SK-N-SH treated with all-trans-retinoic acid at 6 μM for 48 hours (cell line): ENCODE results near the gene VAV3.

Source experiments
- ATAC-seq: fragments of 200-7000 bp; cut with Tn5 transposase; 3 replicates; pipeline ENCODE4 v1.9.1; 2020; ENCODE audit warnings: mild to moderate bottlenecking, moderate library complexity
- ARNTL ChIP-seq: fragments of 450-650 bp; formaldehyde crosslinking; IDR thresholded peaks from 2 replicates; pipeline ENCODE4 v1.5.0; 2020; ENCODE audit warnings: low read depth, mild to moderate bottlenecking, moderate library complexity, borderline replicate concordance
- BACH2 ChIP-seq: fragments of 250-450 bp; sonication (Bioruptor Pico); IDR thresholded peaks from 2 replicates; pipeline ENCODE4 v1.9.0; 2021; ENCODE audit warnings: mild to moderate bottlenecking, borderline replicate concordance
- CSDC2 ChIP-seq: fragments of 250-450 bp; sonication (Bioruptor Pico); IDR thresholded peaks from 2 replicates; pipeline ENCODE4 v1.5.0; 2020; ENCODE audit warnings: mild to moderate bottlenecking, moderate library complexity
- ESRRG ChIP-seq: fragments of 250-450 bp; sonication (Bioruptor Pico); IDR thresholded peaks from 2 replicates; pipeline ENCODE4 v1.6.1; 2021; ENCODE audit warnings: mild to moderate bottlenecking
- ISL1 ChIP-seq: fragments of 250-450 bp; sonication (Bioruptor Pico); IDR thresholded peaks from 2 replicates; pipeline ENCODE4 v2.1.2; 2022; ENCODE audit warnings: mild to moderate bottlenecking, moderate library complexity
- OSR1 ChIP-seq: fragments of 250-450 bp; sonication (Bioruptor Pico); IDR thresholded peaks from 2 replicates; pipeline ENCODE4 v1.8.0; 2022; ENCODE audit warnings: moderate library complexity, mild to moderate bottlenecking, inconsistent platforms
- PPARA ChIP-seq: fragments of 250-450 bp; sonication (Bioruptor Pico); IDR thresholded peaks from 2 replicates; pipeline ENCODE4 v1.5.0; 2020; ENCODE audit warnings: mild to moderate bottlenecking, borderline replicate concordance
- SNAI2 ChIP-seq: fragments of 250-450 bp; sonication (Bioruptor Pico); IDR thresholded peaks from 2 replicates; pipeline ENCODE4 v1.5.0; 2020; ENCODE audit warnings: mild to moderate bottlenecking, moderate library complexity
- TCF4 ChIP-seq: fragments of 250-450 bp; sonication (Bioruptor Pico); IDR thresholded peaks from 2 replicates; pipeline ENCODE4 v1.8.0; 2021; ENCODE audit warnings: mild to moderate bottlenecking, moderate library complexity, borderline replicate concordance
- TOX ChIP-seq: fragments of 250-450 bp; sonication (Bioruptor Pico); IDR thresholded peaks from 2 replicates; pipeline ENCODE4 v1.8.0; 2021; ENCODE audit warnings: mild to moderate bottlenecking, moderate library complexity, borderline replicate concordance
- ZC3H10 ChIP-seq: fragments of 250-450 bp; sonication (Bioruptor Pico); IDR thresholded peaks from 2 replicates; pipeline ENCODE4 v1.5.1; 2021; ENCODE audit warnings: mild to moderate bottlenecking, moderate library complexity
- ZFP3 ChIP-seq: fragments of 250-450 bp; sonication (Bioruptor Pico); IDR thresholded peaks from 2 replicates; pipeline ENCODE4 v1.5.0; 2020; ENCODE audit warnings: mild to moderate bottlenecking, moderate library complexity
- ZFP30 ChIP-seq: fragments of 450-650 bp; formaldehyde crosslinking; IDR thresholded peaks from 2 replicates; pipeline ENCODE4 v1.5.0; 2022; ENCODE audit warnings: mild to moderate bottlenecking, moderate library complexity
- ZNF70 ChIP-seq: fragments of 450-650 bp; formaldehyde crosslinking; IDR thresholded peaks from 2 replicates; pipeline ENCODE4 v1.5.0; 2020; ENCODE audit warnings: mild to moderate bottlenecking, moderate library complexity
- ZNF8 ChIP-seq: fragments of 450-650 bp; formaldehyde crosslinking; IDR thresholded peaks from 2 replicates; pipeline ENCODE4 v1.5.0; 2020; ENCODE audit warnings: mild to moderate bottlenecking, moderate library complexity
- TF ChIP-seq, protein P1 (sequence below): fragments of 250-450 bp; sonication (Bioruptor Pico); IDR thresholded peaks from 2 replicates; pipeline ENCODE4 v1.5.1; 2020; ENCODE audit warnings: low read depth, mild to moderate bottlenecking, moderate library complexity
- TF ChIP-seq, protein P2 (sequence below): fragments of 250-450 bp; sonication (Bioruptor Pico); IDR thresholded peaks from 2 replicates; pipeline ENCODE4 v1.5.1; 2021; ENCODE audit warnings: mild to moderate bottlenecking, moderate library complexity
- TF ChIP-seq, protein P3 (sequence below): fragments of 250-450 bp; sonication (Bioruptor Pico); IDR thresholded peaks from 2 replicates; pipeline ENCODE4 v1.8.0; 2020; ENCODE audit warnings: mild to moderate bottlenecking, moderate library complexity, borderline replicate concordance
- TF ChIP-seq, protein P4 (sequence below): fragments of 250-450 bp; sonication (Bioruptor Pico); IDR thresholded peaks from 2 replicates; pipeline ENCODE4 v1.5.0; 2020; ENCODE audit warnings: mild to moderate bottlenecking, moderate library complexity
- TF ChIP-seq, protein P5 (sequence below): fragments of 250-450 bp; sonication (Bioruptor Pico); IDR thresholded peaks from 2 replicates; pipeline ENCODE4 v1.8.0; 2021; ENCODE audit warnings: low read depth, mild to moderate bottlenecking, moderate library complexity, borderline replicate concordance

Gene VAV3

DNA sequence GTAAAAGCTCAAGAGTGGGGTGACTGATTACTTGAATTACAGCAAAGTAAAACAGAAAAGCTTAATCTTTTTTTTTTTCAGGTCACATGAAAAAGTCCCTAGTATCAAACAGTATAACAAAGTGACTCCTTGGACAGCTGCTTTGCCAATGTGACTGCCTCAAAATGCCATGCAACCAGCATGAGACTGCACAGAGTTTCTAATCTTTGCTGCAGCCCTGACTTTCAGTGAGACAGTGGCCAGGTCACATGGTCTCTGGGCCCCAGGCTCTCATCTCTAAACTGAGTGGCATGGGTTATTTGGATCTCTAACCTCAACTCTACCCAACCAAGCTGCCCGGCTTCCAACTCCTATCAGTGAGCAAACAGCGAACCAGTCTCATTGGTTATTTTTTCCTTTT is 169.0 kb downstream of the VAV3 start (continued):
- TF ChIP-seq, protein P1, sequence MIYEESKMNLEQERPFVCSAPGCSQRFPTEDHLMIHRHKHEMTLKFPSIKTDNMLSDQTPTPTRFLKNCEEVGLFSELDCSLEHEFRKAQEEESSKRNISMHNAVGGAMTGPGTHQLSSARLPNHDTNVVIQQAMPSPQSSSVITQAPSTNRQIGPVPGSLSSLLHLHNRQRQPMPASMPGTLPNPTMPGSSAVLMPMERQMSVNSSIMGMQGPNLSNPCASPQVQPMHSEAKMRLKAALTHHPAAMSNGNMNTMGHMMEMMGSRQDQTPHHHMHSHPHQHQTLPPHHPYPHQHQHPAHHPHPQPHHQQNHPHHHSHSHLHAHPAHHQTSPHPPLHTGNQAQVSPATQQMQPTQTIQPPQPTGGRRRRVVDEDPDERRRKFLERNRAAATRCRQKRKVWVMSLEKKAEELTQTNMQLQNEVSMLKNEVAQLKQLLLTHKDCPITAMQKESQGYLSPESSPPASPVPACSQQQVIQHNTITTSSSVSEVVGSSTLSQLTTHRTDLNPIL (CRISPR knock-in tag): no peak
- TF ChIP-seq, protein P2, sequence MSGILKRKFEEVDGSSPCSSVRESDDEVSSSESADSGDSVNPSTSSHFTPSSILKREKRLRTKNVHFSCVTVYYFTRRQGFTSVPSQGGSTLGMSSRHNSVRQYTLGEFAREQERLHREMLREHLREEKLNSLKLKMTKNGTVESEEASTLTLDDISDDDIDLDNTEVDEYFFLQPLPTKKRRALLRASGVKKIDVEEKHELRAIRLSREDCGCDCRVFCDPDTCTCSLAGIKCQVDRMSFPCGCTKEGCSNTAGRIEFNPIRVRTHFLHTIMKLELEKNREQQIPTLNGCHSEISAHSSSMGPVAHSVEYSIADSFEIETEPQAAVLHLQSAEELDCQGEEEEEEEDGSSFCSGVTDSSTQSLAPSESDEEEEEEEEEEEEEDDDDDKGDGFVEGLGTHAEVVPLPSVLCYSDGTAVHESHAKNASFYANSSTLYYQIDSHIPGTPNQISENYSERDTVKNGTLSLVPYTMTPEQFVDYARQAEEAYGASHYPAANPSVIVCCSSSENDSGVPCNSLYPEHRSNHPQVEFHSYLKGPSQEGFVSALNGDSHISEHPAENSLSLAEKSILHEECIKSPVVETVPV (CRISPR knock-in tag): no peak
- TF ChIP-seq ESRRG: no peak
- TF ChIP-seq PPARA (CRISPR knock-in tag): no peak
- TF ChIP-seq, all 23 proteins: peak for 0

DNA sequence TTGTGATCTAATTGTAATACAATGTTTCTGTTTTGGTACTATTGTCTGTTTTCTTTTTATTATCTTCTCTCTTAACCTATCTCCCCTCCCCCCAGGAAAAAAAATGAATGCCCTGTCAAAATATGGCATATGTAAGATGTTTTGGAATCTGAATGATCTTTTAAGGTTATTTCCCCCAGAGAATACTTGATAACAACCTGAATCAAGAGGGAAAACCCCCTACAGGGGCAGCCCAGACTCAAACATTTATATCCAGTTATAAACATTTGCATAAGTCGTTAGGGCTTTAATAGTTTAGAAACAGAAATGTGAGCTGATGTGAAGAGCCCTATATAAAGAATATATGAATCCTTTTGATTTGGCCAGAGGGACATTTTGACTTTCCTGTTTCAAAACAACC is 169.5 kb downstream of the VAV3 start:
- no peak for ATAC-seq
- TF ChIP-seq BACH2 (CRISPR knock-in tag): no peak
- no peak for TF ChIP-seq ARNTL (CRISPR knock-in tag)
- TF ChIP-seq, protein P3, sequence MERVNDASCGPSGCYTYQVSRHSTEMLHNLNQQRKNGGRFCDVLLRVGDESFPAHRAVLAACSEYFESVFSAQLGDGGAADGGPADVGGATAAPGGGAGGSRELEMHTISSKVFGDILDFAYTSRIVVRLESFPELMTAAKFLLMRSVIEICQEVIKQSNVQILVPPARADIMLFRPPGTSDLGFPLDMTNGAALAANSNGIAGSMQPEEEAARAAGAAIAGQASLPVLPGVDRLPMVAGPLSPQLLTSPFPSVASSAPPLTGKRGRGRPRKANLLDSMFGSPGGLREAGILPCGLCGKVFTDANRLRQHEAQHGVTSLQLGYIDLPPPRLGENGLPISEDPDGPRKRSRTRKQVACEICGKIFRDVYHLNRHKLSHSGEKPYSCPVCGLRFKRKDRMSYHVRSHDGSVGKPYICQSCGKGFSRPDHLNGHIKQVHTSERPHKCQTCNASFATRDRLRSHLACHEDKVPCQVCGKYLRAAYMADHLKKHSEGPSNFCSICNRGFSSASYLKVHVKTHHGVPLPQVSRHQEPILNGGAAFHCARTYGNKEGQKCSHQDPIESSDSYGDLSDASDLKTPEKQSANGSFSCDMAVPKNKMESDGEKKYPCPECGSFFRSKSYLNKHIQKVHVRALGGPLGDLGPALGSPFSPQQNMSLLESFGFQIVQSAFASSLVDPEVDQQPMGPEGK (CRISPR knock-in tag): no peak
- TF ChIP-seq OSR1: no peak
- TF ChIP-seq SNAI2 (CRISPR knock-in tag): no peak
- no peak for TF ChIP-seq ZFP3
- TF ChIP-seq ISL1 (CRISPR knock-in tag): no peak
- TF ChIP-seq PPARA (CRISPR knock-in tag): no peak
- no peak for TF ChIP-seq ESRRG
- no peak for TF ChIP-seq TOX (CRISPR knock-in tag)
- TF ChIP-seq TCF4 (CRISPR knock-in tag): no peak
- no peak for TF ChIP-seq ZFP30 (CRISPR knock-in tag)
- TF ChIP-seq, protein P2 (CRISPR knock-in tag): no peak
- no peak for TF ChIP-seq ZNF70
- TF ChIP-seq CSDC2 (CRISPR knock-in tag): no peak
- TF ChIP-seq, protein P1 (CRISPR knock-in tag): no peak
- TF ChIP-seq ZC3H10 (CRISPR knock-in tag): no peak
- TF ChIP-seq, protein P4, sequence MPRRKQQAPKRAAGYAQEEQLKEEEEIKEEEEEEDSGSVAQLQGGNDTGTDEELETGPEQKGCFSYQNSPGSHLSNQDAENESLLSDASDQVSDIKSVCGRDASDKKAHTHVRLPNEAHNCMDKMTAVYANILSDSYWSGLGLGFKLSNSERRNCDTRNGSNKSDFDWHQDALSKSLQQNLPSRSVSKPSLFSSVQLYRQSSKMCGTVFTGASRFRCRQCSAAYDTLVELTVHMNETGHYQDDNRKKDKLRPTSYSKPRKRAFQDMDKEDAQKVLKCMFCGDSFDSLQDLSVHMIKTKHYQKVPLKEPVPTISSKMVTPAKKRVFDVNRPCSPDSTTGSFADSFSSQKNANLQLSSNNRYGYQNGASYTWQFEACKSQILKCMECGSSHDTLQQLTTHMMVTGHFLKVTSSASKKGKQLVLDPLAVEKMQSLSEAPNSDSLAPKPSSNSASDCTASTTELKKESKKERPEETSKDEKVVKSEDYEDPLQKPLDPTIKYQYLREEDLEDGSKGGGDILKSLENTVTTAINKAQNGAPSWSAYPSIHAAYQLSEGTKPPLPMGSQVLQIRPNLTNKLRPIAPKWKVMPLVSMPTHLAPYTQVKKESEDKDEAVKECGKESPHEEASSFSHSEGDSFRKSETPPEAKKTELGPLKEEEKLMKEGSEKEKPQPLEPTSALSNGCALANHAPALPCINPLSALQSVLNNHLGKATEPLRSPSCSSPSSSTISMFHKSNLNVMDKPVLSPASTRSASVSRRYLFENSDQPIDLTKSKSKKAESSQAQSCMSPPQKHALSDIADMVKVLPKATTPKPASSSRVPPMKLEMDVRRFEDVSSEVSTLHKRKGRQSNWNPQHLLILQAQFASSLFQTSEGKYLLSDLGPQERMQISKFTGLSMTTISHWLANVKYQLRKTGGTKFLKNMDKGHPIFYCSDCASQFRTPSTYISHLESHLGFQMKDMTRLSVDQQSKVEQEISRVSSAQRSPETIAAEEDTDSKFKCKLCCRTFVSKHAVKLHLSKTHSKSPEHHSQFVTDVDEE (CRISPR knock-in tag): no peak
- TF ChIP-seq, protein P5, sequence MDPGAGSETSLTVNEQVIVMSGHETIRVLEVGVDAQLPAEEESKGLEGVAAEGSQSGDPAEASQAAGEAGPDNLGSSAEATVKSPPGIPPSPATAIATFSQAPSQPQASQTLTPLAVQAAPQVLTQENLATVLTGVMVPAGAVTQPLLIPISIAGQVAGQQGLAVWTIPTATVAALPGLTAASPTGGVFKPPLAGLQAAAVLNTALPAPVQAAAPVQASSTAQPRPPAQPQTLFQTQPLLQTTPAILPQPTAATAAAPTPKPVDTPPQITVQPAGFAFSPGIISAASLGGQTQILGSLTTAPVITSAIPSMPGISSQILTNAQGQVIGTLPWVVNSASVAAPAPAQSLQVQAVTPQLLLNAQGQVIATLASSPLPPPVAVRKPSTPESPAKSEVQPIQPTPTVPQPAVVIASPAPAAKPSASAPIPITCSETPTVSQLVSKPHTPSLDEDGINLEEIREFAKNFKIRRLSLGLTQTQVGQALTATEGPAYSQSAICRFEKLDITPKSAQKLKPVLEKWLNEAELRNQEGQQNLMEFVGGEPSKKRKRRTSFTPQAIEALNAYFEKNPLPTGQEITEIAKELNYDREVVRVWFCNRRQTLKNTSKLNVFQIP (CRISPR knock-in tag): no peak
- no peak for TF ChIP-seq ZNF8 (CRISPR knock-in tag)
